IMR-90 (cell line): Measurements from ENCODE around the gene SLC22A7. TPM values are rescaled to one million over a fixed set of nuclear protein-coding genes. Genes with fewer than 3 reads are reported as not detected.

Experiments
- ATAC-seq: fragments of 200-7000 bp; cut with Tn5 transposase; 2 replicates; pipeline ENCODE4 v1.9.1; 2020; ENCODE audit warnings: low read depth, mild to moderate bottlenecking, moderate library complexity
- BruUV-seq: library from RNA; stranded (reverse); fragments of 400-500 nt; replicated peaks from 2 replicates; lab custom pipeline; 2021; lab: Mats Ljungman, UMichigan
- CTCF ChIA-PET: fragments of 300-600 bp; formaldehyde crosslinking; extraction: SDS; loops from one replicate; lab custom pipeline; 2021; ENCODE audit warnings: antibody characterized with exemption; lab: Yijun Ruan, JAX
- POLR2A ChIA-PET: fragments of 300-600 bp; sonication (Branson Sonifier 250); formaldehyde crosslinking; loops from one replicate; lab custom pipeline; 2022; ENCODE audit warnings: antibody characterized with exemption; ENCODE audit not compliant: unreplicated experiment; lab: Charles Lee
- DNase-seq: peaks from one replicate; pipeline ENCODE4 v3.0.0; 2013
- H2AFZ ChIP-seq: replicated peaks from 2 replicates; pipeline ENCODE3; 2013; ENCODE audit warnings: low read length, mild to moderate bottlenecking; ENCODE audit not compliant: poor library complexity
- H2AK5ac ChIP-seq: 2 replicates; pipeline ENCODE4 v1.6.1; 2013; ENCODE audit warnings: low read depth, low read length, inconsistent platforms
- H2AK9ac ChIP-seq: replicated peaks from 2 replicates; pipeline ENCODE3; 2013; ENCODE audit warnings: mild to moderate bottlenecking, low read depth, low read length, moderate library complexity; ENCODE audit not compliant: poor library complexity
- H2BK120ac ChIP-seq: 2 replicates; pipeline ENCODE4 v1.6.1; 2013; ENCODE audit warnings: low read depth, low read length, inconsistent platforms
- H2BK15ac ChIP-seq: 3 replicates; pipeline ENCODE4 v1.6.1; 2013; ENCODE audit warnings: low read depth, low read length, inconsistent platforms
- H2BK20ac ChIP-seq: 2 replicates; pipeline ENCODE4 v1.6.1; 2013; ENCODE audit warnings: low read depth, mild to moderate bottlenecking, inconsistent platforms, low read length, moderate library complexity
- H2BK5ac ChIP-seq: 2 replicates; pipeline ENCODE4 v1.6.1; 2013; ENCODE audit warnings: mild to moderate bottlenecking, low read depth, low read length, inconsistent platforms; ENCODE audit not compliant: poor library complexity, severe bottlenecking
- H3K14ac ChIP-seq: replicated peaks from 2 replicates; pipeline ENCODE4 v1.6.1; 2013; ENCODE audit warnings: low read depth, low read length, inconsistent platforms
- H3K18ac ChIP-seq: 2 replicates; pipeline ENCODE4 v1.6.1; 2013; ENCODE audit warnings: low read depth, low read length, control low read depth
- H3K23ac ChIP-seq: 2 replicates; pipeline ENCODE4 v1.6.1; 2013; ENCODE audit warnings: low read depth, low read length, inconsistent platforms
- H3K27ac ChIP-seq: 2 replicates; pipeline ENCODE4 v1.5.1; 2013; ENCODE audit warnings: mild to moderate bottlenecking, control low read depth, low read length; ENCODE audit not compliant: insufficient read depth
- H3K27me3 ChIP-seq: 2 replicates; pipeline ENCODE4 v1.6.1; 2013; ENCODE audit warnings: low read length; ENCODE audit not compliant: control insufficient read depth, insufficient read depth
- H3K36me3 ChIP-seq: 2 replicates; pipeline ENCODE4 v1.6.1; 2013; ENCODE audit warnings: low read length, mixed read lengths; ENCODE audit not compliant: control insufficient read depth, insufficient read depth
- H3K4ac ChIP-seq: 2 replicates; pipeline ENCODE4 v1.6.1; 2013; ENCODE audit warnings: low read depth, low read length, inconsistent platforms
- H3K4me1 ChIP-seq: 2 replicates; pipeline ENCODE4 v1.6.1; 2013; ENCODE audit warnings: low read length, mixed read lengths; ENCODE audit not compliant: control insufficient read depth, insufficient read depth
- H3K4me2 ChIP-seq: 2 replicates; pipeline ENCODE4 v1.6.1; 2013; ENCODE audit warnings: low read depth, mild to moderate bottlenecking, control low read depth, low read length, moderate library complexity
- H3K4me3 ChIP-seq: 2 replicates; pipeline ENCODE4 v1.5.1; 2013; ENCODE audit warnings: low read depth, mild to moderate bottlenecking, control low read depth, low read length, moderate library complexity; ENCODE audit not compliant: insufficient read depth
- H3K56ac ChIP-seq: 2 replicates; pipeline ENCODE4 v1.6.1; 2013; ENCODE audit warnings: low read length, inconsistent platforms; ENCODE audit not compliant: insufficient read depth; ENCODE audit errors: extremely low read depth
- H3K79me1 ChIP-seq, 2 experiments: 2 replicates each; pipeline ENCODE4 v1.6.1; 2013; ENCODE audit warnings: low read length in 2 of 2, inconsistent platforms in 1 of 2, low read depth in 1 of 2
- H3K9ac ChIP-seq: 2 replicates; pipeline ENCODE4 v1.6.1; 2013; ENCODE audit warnings: low read depth, low read length, control low read depth
- H3K9me1 ChIP-seq: 2 replicates; pipeline ENCODE4 v1.6.1; 2013; ENCODE audit warnings: low read length, inconsistent platforms; ENCODE audit not compliant: insufficient read depth
- H3K9me3 ChIP-seq: 2 replicates; pipeline ENCODE4 v1.6.1; 2013; ENCODE audit warnings: low read length; ENCODE audit not compliant: control insufficient read depth, insufficient read depth
- H4K20me1 ChIP-seq: 2 replicates; pipeline ENCODE4 v1.6.1; 2013; ENCODE audit warnings: low read length, inconsistent platforms; ENCODE audit not compliant: insufficient read depth
- H4K5ac ChIP-seq: 2 replicates; pipeline ENCODE4 v1.6.1; 2013; ENCODE audit warnings: mild to moderate bottlenecking, low read depth, low read length, control low read depth
- H4K8ac ChIP-seq, 2 experiments: 2 replicates each; pipeline ENCODE4 v1.6.1; 2013; ENCODE audit warnings: low read depth in 2 of 2, low read length in 2 of 2, control low read depth in 1 of 2, inconsistent platforms in 1 of 2
- H4K91ac ChIP-seq: 2 replicates; pipeline ENCODE4 v1.6.1; 2013; ENCODE audit warnings: low read depth, low read length, inconsistent platforms; ENCODE audit not compliant: insufficient read depth
- BHLHE40 ChIP-seq: fragments of 150-350 bp; IDR thresholded peaks from 2 replicates; pipeline ENCODE4 v1.6.1; 2016; ENCODE audit warnings: mild to moderate bottlenecking, low read depth, low read length
- CEBPB ChIP-seq: IDR thresholded peaks from 2 replicates; pipeline ENCODE4 v1.6.1; 2012; ENCODE audit warnings: low read depth, low read length, improper control_type of control experiment
- CHD1 ChIP-seq: IDR thresholded peaks from 2 replicates; pipeline ENCODE4 v1.6.1; 2012; ENCODE audit warnings: low read depth, low read length, improper control_type of control experiment
- MXI1 ChIP-seq: IDR thresholded peaks from 2 replicates; pipeline ENCODE4 v1.6.1; 2012; ENCODE audit warnings: low read depth, mild to moderate bottlenecking, low read length, moderate library complexity, borderline replicate concordance
- POLR2A ChIP-seq: IDR thresholded peaks from 2 replicates; pipeline ENCODE4 v1.6.1; 2012; ENCODE audit warnings: mild to moderate bottlenecking, low read depth, low read length
- RAD21 ChIP-seq: IDR thresholded peaks from 2 replicates; pipeline ENCODE4 v1.6.1; 2012; ENCODE audit warnings: low read length, improper control_type of control experiment
- WGBS, 2 experiments: methylation state at CpG; one replicate each; pipeline versions ENCODE4 v1.1.5 to v1.1.7; 2013; ENCODE audit warnings: missing lambda C conversion rate in 2 of 2; ENCODE audit not compliant: insufficient read length in 1 of 2; ENCODE audit errors: extremely low coverage in 2 of 2; 5-methylcytosine and 5-hydroxymethylcytosine counted together
- dilution Hi-C: fragments of 300-500 bp; cut with HindIII; formaldehyde crosslinking; loops from one replicate; pipeline ENCODE4 v1.14.3; 2018; ENCODE audit warnings: low sequenced_read_pairs; ENCODE audit not compliant: unreplicated experiment
- in situ Hi-C: fragments of 300-500 bp; cut with MboI; formaldehyde crosslinking; loops from 3 replicates; pipeline ENCODE4 v1.14.3; 2019; ENCODE audit warnings: low sequenced_read_pairs, inconsistent platforms, mixed read lengths
- intact Hi-C: fragments of 100-400 bp; cut with micrococcal nuclease; formaldehyde crosslinking; loops from 2 replicates; pipeline ENCODE4 v1.10.0; 2022
- polyA plus RNA-seq, 3 experiments: library from polyadenylated mRNA; depleted of rRNA; stranded (reverse); fragments of >200 nt; gene quantifications; 2 replicates each; pipeline ENCODE4 v1.2.3, GENCODE V29; 2012; ENCODE audit warnings: low replicate concordance in 1 of 3
- total RNA-seq: library from RNA; depleted of rRNA; stranded (reverse); fragments of >200 nt; gene quantifications from 2 replicates; pipeline ENCODE4 v1.2.3, GENCODE V29; 2012
- TF ChIP-seq, protein P1 (sequence below): conservative IDR thresholded peaks from 2 replicates; pipeline ENCODE4 v1.5.1; 2012; ENCODE audit warnings: mild to moderate bottlenecking, low read depth, low read length, improper control_type of control experiment
- TF ChIP-seq, protein P2 (sequence below): fragments of 150-350 bp; IDR thresholded peaks from 2 replicates; pipeline ENCODE4 v1.6.1; 2016; ENCODE audit warnings: low read depth, mild to moderate bottlenecking, low read length, moderate library complexity, borderline replicate concordance

Gene SLC22A7
- total and polyA plus RNA-seq, 2 of the 4 experiments (the other 2 are of a cell fraction), result not detected

DNA sequence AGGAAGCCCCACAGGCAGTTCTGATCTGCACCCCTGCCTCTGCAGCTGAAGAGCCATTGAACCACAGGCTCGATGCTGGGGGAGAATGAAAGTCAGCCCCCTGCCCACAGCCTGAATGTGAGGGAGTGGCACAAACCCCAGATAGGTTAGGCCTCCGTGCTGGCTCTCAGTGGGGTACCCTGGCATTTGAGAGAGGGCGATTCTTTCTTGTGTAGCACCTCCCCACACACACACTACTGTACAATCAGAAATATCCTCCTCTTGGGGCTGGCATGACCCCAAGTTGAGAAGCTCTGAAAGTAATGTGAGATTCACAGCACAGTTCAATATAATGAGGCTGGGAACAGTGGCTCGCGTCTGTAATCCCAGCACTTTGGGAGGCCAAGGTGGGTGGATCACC lies 36.9 kb upstream of the SLC22A7 start:
- ChIA-PET CTCF (no interaction called here), POLR2A (no interaction called here)
- no peak overlapping the region for H2BK20ac ChIP-seq
- H3K4me3 ChIP-seq, result no peak overlapping the region
- dilution Hi-C loops, result no loop called here
- H2AK9ac ChIP-seq, result no peak overlapping the region
- H3K4me1 ChIP-seq, result no peaks in the 10 kb centered on the region
- no peaks in the 10 kb centered on the region for H3K9me1 ChIP-seq
- no peak overlapping the region for H2AFZ ChIP-seq
- no peaks in the 10 kb centered on the region for H4K20me1 ChIP-seq
- H3K4ac ChIP-seq, result no peak overlapping the region
- no peak overlapping the region for H3K18ac ChIP-seq
- intact Hi-C loops, result no loop called here
- H3K23ac ChIP-seq, result no peak overlapping the region
- no peak overlapping the region for H3K27ac ChIP-seq
- in situ Hi-C loops, result loop anchor here (5.0 kb wide), 1 partner anchor 71 kb away; no protein-coding TSS in a partner anchor
- H4K5ac ChIP-seq, result no peak overlapping the region
- no peaks in the 10 kb centered on the region for H3K79me1 ChIP-seq
- no peak overlapping the region for H3K9ac ChIP-seq
- H2BK5ac ChIP-seq, result no peak overlapping the region
- no peaks in the 10 kb centered on the region for H3K9me3 ChIP-seq
- H4K91ac ChIP-seq, result no peak overlapping the region
- H2BK15ac ChIP-seq, result no peak overlapping the region
- no peak overlapping the region for H2BK120ac ChIP-seq
- BruUV-seq, result no TSS peak
- DNase-seq (no peak), ATAC-seq (no peak)
- H3K36me3 ChIP-seq, result no peaks in the 10 kb centered on the region
- peaks cover 37% of the 10 kb centered on the region for H3K27me3 ChIP-seq
- H2AK5ac ChIP-seq, result no peak overlapping the region
- H3K56ac ChIP-seq, result no peak overlapping the region
- H3K14ac ChIP-seq, result no peak overlapping the region
- no peak overlapping the region for H3K4me2 ChIP-seq
- H4K8ac ChIP-seq, result no peak overlapping the region
- TF ChIP-seq, protein P1, sequence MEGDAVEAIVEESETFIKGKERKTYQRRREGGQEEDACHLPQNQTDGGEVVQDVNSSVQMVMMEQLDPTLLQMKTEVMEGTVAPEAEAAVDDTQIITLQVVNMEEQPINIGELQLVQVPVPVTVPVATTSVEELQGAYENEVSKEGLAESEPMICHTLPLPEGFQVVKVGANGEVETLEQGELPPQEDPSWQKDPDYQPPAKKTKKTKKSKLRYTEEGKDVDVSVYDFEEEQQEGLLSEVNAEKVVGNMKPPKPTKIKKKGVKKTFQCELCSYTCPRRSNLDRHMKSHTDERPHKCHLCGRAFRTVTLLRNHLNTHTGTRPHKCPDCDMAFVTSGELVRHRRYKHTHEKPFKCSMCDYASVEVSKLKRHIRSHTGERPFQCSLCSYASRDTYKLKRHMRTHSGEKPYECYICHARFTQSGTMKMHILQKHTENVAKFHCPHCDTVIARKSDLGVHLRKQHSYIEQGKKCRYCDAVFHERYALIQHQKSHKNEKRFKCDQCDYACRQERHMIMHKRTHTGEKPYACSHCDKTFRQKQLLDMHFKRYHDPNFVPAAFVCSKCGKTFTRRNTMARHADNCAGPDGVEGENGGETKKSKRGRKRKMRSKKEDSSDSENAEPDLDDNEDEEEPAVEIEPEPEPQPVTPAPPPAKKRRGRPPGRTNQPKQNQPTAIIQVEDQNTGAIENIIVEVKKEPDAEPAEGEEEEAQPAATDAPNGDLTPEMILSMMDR, result no peak
- TF ChIP-seq RAD21 (no peak), CHD1 (no peak), POLR2A (no peak), MXI1 (no peak), BHLHE40 (no peak), CEBPB (no peak)
- TF ChIP-seq, protein P2, sequence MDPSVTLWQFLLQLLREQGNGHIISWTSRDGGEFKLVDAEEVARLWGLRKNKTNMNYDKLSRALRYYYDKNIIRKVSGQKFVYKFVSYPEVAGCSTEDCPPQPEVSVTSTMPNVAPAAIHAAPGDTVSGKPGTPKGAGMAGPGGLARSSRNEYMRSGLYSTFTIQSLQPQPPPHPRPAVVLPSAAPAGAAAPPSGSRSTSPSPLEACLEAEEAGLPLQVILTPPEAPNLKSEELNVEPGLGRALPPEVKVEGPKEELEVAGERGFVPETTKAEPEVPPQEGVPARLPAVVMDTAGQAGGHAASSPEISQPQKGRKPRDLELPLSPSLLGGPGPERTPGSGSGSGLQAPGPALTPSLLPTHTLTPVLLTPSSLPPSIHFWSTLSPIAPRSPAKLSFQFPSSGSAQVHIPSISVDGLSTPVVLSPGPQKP, result no peak
- WGBS, 2 experiments, result no CpG with 5 or more reads among the region's 5 CpGs
